Tibial artery (tissue), 4 donors: ENCODE results near the gene PARD3B.

ENCODE experiments used
- DNase-seq, 2 donors: peaks; one replicate each; pipeline ENCODE4 v3.0.0-alpha.2; 2019
- H3K27ac ChIP-seq, 2 donors: fragments of 200-600 bp; sonication (generic) in 1 of 2; 1 replicate in 1 of 2; 2 replicates in 1 of 2; pipeline ENCODE4 v1.5.1; 2018 to 2019; ENCODE audit warnings: mild to moderate bottlenecking in 1 of 2
- H3K27me3 ChIP-seq, 2 donors: fragments of 200-600 bp; sonication (generic) in 1 of 2; one replicate each; pipeline versions ENCODE4 v1.5.1 to v1.6.0; 2016 to 2019
- H3K36me3 ChIP-seq, 3 donors: fragments of 200-600 bp; sonication (generic) in 2 of 3; one replicate each; pipeline ENCODE4 v1.5.1; 2016 to 2019; ENCODE audit warnings: mild to moderate bottlenecking in 2 of 3
- H3K4me1 ChIP-seq, 4 donors: fragments of 200-600 bp; sonication (generic) in 2 of 4; 1 replicate in 3 of 4; 2 replicates in 1 of 4; pipeline ENCODE4 v1.5.1; 2016 to 2019
- H3K4me3 ChIP-seq, 2 donors: fragments of 200-600 bp; sonication (generic) in 1 of 2; 1 replicate in 1 of 2; 2 replicates in 1 of 2; pipeline ENCODE4 v1.5.1; 2018 to 2019; ENCODE audit warnings: mild to moderate bottlenecking in 2 of 2
- H3K9me3 ChIP-seq, 3 donors: fragments of 200-600 bp; sonication (generic) in 1 of 3; one replicate each; pipeline ENCODE4 v1.5.1; 2016 to 2019
- intact Hi-C: fragments of 100-400 bp; cut with DNase I; formaldehyde crosslinking; loops from one replicate; pipeline ENCODE4 v1.15.0; 2023; ENCODE audit warnings: low total_unique reads
- TF ChIP-seq, protein P1 (sequence below), 2 experiments: fragments of 200-600 bp in 1 of 2; fragments of 450-650 bp in 1 of 2; IDR thresholded peaks; one replicate each; pipeline ENCODE4 v1.5.1; 2017 to 2019; ENCODE audit warnings: antibody characterized with exemption in 2 of 2, mild to moderate bottlenecking in 1 of 2, moderate library complexity in 1 of 2

PARD3B gene

DNA sequence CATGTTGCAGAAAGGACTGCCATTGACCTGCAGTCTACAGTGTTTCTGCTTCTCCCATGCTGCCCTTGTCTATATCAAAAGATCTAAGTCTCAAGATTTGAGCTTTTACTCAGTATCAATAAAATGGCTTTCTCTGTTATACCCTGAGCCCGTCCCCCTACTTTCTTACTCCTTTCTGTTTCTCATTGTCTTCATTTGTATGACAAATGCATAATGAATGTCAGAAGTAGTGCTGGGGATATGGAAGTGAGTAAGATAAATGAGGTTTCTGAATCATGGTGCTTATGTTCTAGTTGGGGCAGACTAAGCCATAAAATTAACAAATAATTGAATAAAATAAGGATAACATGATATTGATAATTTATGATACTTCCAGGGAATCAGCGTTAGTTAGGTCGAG is 128.6 kb downstream of the PARD3B start:
- no peak overlapping the region for H3K27ac ChIP-seq
- intact Hi-C loops, result no loop called here

DNA sequence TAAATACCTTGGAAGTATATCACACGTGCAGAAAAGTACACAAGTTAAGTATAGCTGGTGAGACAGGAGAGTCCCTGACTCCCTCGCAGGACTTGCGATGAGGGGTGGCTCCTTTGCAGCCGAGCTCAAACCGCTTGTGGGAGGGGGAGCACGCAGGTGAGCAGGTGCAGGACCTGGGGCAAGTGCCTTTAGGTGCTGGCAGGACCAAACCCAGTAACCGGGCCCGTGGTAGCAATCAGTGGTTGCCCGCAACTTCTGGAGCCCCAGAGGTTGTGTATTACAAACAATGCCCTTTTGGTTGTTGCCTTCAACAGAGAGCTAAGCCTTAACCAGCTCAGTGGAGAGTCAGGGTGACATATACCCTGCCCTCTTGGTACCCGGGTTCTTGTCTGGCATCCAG is 132.8 kb downstream of the PARD3B start:
- no peak for DNase-seq
- no peak overlapping the region for H3K4me3 ChIP-seq
- H3K27me3 ChIP-seq, result no peaks in the 10 kb centered on the region
- no peaks in the 10 kb centered on the region for H3K9me3 ChIP-seq
- peaks cover 0 to 28% (median 12%) of the 10 kb centered on the region in 4 donors for H3K4me1 ChIP-seq
- H3K36me3 ChIP-seq, result no peaks in the 10 kb centered on the region
- TF ChIP-seq, protein P1, sequence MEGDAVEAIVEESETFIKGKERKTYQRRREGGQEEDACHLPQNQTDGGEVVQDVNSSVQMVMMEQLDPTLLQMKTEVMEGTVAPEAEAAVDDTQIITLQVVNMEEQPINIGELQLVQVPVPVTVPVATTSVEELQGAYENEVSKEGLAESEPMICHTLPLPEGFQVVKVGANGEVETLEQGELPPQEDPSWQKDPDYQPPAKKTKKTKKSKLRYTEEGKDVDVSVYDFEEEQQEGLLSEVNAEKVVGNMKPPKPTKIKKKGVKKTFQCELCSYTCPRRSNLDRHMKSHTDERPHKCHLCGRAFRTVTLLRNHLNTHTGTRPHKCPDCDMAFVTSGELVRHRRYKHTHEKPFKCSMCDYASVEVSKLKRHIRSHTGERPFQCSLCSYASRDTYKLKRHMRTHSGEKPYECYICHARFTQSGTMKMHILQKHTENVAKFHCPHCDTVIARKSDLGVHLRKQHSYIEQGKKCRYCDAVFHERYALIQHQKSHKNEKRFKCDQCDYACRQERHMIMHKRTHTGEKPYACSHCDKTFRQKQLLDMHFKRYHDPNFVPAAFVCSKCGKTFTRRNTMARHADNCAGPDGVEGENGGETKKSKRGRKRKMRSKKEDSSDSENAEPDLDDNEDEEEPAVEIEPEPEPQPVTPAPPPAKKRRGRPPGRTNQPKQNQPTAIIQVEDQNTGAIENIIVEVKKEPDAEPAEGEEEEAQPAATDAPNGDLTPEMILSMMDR (IDR thresholded peaks at IDR 0.05), result no peak
- H3K27ac ChIP-seq, result no peak overlapping the region
- intact Hi-C loops, result no loop called here

More for the DNA sequence above, 128.6 kb downstream of the PARD3B start:
- Histone ChIP-seq H3K36me3 (no peaks in the 10 kb centered on the region), H3K4me1 (peaks cover 0 to 8% (median 0%) of the 10 kb centered on the region in 4 donors), H3K4me3 (no peak overlapping the region), H3K27me3 (no peaks in the 10 kb centered on the region), H3K9me3 (no peaks in the 10 kb centered on the region)
- no peak for DNase-seq
- TF ChIP-seq, protein P1 (IDR thresholded peaks at IDR 0.05), result no peak

DNA sequence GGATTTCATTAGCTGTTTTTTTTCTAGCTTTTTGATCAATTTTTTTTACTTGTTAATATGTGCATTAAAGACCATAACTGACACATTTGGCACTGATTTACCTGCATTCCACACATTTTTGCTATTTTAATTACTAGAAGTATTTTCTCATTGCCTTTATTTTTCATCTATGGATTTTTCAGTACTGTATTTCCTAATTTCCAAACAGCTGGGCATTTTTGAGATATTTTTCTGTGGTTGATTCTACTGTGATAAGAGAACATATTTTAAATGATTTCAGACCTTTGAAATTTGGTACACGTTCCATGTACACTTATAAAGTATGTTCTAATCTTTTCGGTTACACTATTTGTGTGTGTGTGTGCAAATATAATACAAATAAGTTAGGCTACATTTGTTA is 135.3 kb downstream of the PARD3B start:
- H3K4me3 ChIP-seq, result no peak overlapping the region
- intact Hi-C loops, result no loop called here
- no peaks in the 10 kb centered on the region for H3K9me3 ChIP-seq
- no peak for DNase-seq
- no peaks in the 10 kb centered on the region for H3K36me3 ChIP-seq
- TF ChIP-seq, protein P1 (IDR thresholded peaks at IDR 0.05), result no peak
- peaks cover 0 to 31% (median 12%) of the 10 kb centered on the region in 4 donors for H3K4me1 ChIP-seq
- H3K27me3 ChIP-seq, result no peaks in the 10 kb centered on the region
- H3K27ac ChIP-seq, result no peak overlapping the region

DNA sequence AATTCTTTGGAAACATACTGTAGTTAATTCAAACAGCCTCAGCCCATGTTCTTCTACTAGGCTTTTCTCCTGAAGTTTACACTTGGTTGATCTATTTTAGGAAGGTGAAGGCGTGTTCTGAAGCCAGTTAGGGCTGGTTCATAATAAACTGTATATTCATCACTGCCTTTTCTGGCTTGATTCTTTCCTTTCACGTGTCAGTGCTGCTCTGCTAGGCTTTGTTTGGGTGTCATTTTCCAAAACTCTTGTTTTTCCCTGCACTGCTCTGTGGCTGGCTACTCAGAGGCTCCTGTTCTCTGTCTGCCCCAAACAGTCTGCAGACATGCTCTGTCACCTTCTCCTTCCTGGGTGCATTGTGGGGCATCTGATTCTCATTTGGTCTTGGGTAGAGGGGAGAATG is 136.1 kb downstream of the PARD3B start:
- no peak overlapping the region for H3K4me3 ChIP-seq
- H3K27ac ChIP-seq, result no peak overlapping the region
- peaks cover 0 to 31% (median 12%) of the 10 kb centered on the region in 4 donors for H3K4me1 ChIP-seq
- TF ChIP-seq, protein P1 (IDR thresholded peaks at IDR 0.05), result no peak
- no peak for DNase-seq
- intact Hi-C loops, result no loop called here
- H3K27me3 ChIP-seq, result no peaks in the 10 kb centered on the region
- H3K36me3 ChIP-seq, result peaks cover 0 to 3% (median 0%) of the 10 kb centered on the region in 3 donors
- H3K9me3 ChIP-seq, result no peaks in the 10 kb centered on the region

DNA sequence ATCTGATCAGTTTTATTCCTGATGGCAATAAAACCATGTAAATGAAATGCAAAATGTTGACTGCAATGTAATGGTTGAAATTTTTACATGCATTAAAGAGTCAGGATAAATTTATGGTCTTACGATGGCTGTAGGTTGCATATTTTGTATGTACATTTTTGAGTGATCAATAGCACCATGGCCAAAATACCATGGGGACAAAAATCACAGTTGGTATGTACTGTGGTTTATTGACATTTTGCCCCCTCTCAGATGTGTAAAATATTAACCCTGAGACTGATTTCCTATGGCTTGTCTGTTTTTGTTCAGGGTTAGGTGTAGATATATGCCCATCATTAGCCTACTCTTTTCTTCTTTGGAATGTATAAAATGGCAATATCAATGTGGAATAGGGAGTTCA is 138.1 kb downstream of the PARD3B start:
- Histone ChIP-seq H3K9me3 (no peaks in the 10 kb centered on the region), H3K4me3 (no peak overlapping the region), H3K4me1 (peaks cover 0 to 31% (median 12%) of the 10 kb centered on the region in 4 donors), H3K27me3 (no peaks in the 10 kb centered on the region), H3K27ac (no peak overlapping the region), H3K36me3 (peaks cover 0 to 4% (median 0%) of the 10 kb centered on the region in 3 donors)
- TF ChIP-seq, protein P1 (IDR thresholded peaks at IDR 0.05), result no peak
- no peak for DNase-seq
- intact Hi-C loops, result no loop called here

DNA sequence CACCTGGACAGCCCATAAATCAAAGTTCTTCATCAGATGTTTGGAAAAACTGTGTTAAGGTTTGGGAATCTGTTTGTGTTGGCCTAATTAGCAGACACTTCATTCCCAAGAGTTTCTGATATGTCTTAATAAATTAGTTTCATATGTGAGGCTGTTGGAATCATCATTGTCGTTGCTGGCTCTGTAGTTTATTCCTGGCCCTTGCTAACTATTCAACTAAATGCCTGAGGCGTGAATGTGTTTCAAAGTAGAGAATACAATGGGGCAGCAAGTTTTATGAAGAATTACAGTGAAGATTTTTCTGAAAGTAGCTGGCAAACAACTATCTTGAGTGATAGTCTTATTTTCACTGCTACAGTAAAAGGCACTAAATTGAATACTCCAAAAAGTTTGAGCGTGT is 141.1 kb downstream of the PARD3B start:
- Histone ChIP-seq H3K27me3 (no peaks in the 10 kb centered on the region), H3K36me3 (peaks cover 0 to 4% (median 0%) of the 10 kb centered on the region in 3 donors), H3K9me3 (no peaks in the 10 kb centered on the region), H3K4me3 (no peak overlapping the region), H3K4me1 (peaks cover 0 to 19% (median 8%) of the 10 kb centered on the region in 4 donors), H3K27ac (no peak overlapping the region)
- TF ChIP-seq, protein P1 (IDR thresholded peaks at IDR 0.05), result no peak
- intact Hi-C loops, result no loop called here
- no peak for DNase-seq
